Measurements from ENCODE around the gene CSGALNACT2.
A peak's percentile ranks its signal among the peaks of the same experiment; 100 is the strongest.

CSGALNACT2 gene

DNA sequence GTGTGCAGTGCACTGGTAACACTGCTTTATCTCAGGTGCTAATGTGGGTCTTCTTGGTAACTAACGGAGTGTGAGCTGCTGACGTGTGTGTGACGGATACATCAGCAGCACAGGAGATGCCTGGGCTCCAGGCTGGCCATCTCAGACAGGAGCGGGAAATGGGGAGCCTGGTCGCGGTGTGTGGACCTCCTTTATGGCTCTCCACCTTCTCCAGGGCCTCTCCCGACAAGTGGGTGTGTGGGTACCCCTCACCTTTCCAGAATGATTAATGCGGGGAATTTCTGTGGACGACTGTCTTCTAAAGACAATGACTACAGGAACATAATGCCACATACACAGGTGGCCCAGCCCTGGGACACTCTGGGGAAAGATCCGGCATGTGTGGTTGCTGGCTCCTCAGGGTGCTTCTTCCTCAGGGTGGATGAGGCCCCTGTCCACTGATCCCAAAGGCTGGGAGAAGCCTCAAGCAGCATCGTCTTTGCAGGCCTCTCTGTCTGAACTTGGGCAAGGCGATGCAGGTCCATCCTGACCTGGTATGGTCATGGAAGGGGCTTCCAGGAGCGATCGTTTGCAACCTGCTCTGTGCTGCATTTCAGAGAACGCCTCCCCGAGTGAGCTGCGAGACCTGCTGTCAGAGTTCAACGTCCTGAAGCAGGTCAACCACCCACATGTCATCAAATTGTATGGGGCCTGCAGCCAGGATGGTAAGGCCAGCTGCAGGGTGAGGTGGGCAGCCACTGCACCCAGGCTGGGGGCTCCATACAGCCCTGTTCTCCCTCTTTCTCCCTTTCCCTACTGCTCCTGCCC lies 20.3 kb upstream of the CSGALNACT2 start:
- no peak overlapping the region for H3K4me3 ChIP-seq (ENCODE audit: low read depth, low read length)
- no peak for DNase-seq (ENCODE audit: low read depth)
- TF ChIP-seq, protein P1, sequence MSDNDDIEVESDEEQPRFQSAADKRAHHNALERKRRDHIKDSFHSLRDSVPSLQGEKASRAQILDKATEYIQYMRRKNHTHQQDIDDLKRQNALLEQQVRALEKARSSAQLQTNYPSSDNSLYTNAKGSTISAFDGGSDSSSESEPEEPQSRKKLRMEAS (IDR thresholded peaks at IDR 0.05; ENCODE audit: low read depth, low read length): no peak
- TF ChIP-seq, protein P2, sequence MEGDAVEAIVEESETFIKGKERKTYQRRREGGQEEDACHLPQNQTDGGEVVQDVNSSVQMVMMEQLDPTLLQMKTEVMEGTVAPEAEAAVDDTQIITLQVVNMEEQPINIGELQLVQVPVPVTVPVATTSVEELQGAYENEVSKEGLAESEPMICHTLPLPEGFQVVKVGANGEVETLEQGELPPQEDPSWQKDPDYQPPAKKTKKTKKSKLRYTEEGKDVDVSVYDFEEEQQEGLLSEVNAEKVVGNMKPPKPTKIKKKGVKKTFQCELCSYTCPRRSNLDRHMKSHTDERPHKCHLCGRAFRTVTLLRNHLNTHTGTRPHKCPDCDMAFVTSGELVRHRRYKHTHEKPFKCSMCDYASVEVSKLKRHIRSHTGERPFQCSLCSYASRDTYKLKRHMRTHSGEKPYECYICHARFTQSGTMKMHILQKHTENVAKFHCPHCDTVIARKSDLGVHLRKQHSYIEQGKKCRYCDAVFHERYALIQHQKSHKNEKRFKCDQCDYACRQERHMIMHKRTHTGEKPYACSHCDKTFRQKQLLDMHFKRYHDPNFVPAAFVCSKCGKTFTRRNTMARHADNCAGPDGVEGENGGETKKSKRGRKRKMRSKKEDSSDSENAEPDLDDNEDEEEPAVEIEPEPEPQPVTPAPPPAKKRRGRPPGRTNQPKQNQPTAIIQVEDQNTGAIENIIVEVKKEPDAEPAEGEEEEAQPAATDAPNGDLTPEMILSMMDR (IDR thresholded peaks at IDR 0.05; ENCODE audit: low read depth, low read length): no peak
- no peak for TF ChIP-seq MYC (IDR thresholded peaks at IDR 0.05; ENCODE audit: low read depth, low read length)
- no peak for TF ChIP-seq POLR2A (IDR thresholded peaks at IDR 0.05; ENCODE audit: extremely low read depth, insufficient read length)

DNA sequence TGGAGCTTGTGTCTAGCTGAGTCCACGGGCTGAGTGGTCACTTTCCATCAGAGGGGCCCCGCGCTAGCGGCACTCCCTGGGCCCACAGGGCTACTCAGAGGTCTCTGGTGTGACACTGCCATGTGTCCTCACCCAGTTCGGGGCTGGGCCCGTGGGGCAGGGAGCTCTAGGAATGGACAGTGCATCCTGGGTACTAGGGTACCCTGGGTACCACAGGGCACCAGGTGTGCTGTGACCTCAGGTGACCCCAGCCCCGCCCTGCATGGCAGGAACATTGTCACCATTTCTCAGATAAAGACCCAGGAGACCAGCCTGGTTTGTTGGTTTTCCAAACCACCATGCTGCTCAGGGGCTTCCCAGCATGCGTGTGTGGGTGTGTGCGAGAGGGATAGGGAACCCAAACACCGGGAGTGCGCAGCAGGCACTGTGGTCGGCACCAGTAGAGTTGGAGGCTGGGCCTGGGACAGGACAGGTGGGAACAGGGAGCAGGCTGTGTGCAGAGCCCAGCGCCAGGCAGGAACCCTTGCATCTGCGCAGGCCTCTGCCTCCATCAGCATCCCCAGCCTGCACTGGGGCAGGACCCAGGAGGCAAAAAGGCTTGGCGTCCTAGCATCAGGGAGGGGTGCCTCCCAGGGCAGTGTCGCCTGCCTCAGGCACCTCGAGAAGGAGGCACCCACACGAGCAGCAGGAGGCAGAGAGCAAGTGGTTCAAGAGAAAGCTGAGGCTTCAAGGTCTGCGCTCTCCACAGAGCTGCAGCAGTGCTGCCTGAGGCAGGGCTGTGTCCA lies 19.4 kb upstream of the CSGALNACT2 start:
- no peak overlapping the region for H3K4me3 ChIP-seq (ENCODE audit: low read depth, low read length)
- TF ChIP-seq MYC (IDR thresholded peaks at IDR 0.05; ENCODE audit: low read depth, low read length) (no peak), POLR2A (IDR thresholded peaks at IDR 0.05; ENCODE audit: extremely low read depth, insufficient read length) (no peak)
- TF ChIP-seq, protein P2 (IDR thresholded peaks at IDR 0.05; ENCODE audit: low read depth, low read length): no peak
- TF ChIP-seq, protein P1 (IDR thresholded peaks at IDR 0.05; ENCODE audit: low read depth, low read length): no peak
- no peak for DNase-seq (ENCODE audit: low read depth)

DNA sequence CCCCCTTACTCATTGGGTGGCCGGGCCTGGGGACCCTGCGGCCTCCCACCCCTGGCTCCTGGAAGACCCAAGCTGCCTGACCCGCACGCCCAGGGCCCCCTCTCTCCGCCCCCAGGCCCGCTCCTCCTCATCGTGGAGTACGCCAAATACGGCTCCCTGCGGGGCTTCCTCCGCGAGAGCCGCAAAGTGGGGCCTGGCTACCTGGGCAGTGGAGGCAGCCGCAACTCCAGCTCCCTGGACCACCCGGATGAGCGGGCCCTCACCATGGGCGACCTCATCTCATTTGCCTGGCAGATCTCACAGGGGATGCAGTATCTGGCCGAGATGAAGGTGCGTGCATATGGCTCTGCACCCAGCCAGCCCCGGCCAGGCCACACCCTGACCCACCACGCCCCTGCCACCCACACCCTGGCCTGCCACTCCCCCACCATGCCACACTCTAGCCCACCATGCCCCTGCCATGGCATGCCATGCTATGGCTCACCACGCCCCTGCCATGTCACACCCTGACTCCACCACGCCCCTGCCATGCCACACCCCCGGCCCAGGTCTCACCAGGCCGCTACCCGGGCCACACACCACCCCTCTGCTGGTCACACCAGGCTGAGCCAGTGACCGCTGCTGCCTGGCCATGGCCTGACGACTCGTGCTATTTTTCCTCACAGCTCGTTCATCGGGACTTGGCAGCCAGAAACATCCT lies 18.7 kb upstream of the CSGALNACT2 start:
- no peak overlapping the region for H3K4me3 ChIP-seq (ENCODE audit: low read depth, low read length)
- TF ChIP-seq, protein P1 (IDR thresholded peaks at IDR 0.05; ENCODE audit: low read depth, low read length): no peak
- TF ChIP-seq MYC (IDR thresholded peaks at IDR 0.05; ENCODE audit: low read depth, low read length) (no peak), POLR2A (IDR thresholded peaks at IDR 0.05; ENCODE audit: extremely low read depth, insufficient read length) (no peak)
- TF ChIP-seq, protein P2 (IDR thresholded peaks at IDR 0.05; ENCODE audit: low read depth, low read length): no peak
- DNase-seq (ENCODE audit: low read depth): no peak

DNA sequence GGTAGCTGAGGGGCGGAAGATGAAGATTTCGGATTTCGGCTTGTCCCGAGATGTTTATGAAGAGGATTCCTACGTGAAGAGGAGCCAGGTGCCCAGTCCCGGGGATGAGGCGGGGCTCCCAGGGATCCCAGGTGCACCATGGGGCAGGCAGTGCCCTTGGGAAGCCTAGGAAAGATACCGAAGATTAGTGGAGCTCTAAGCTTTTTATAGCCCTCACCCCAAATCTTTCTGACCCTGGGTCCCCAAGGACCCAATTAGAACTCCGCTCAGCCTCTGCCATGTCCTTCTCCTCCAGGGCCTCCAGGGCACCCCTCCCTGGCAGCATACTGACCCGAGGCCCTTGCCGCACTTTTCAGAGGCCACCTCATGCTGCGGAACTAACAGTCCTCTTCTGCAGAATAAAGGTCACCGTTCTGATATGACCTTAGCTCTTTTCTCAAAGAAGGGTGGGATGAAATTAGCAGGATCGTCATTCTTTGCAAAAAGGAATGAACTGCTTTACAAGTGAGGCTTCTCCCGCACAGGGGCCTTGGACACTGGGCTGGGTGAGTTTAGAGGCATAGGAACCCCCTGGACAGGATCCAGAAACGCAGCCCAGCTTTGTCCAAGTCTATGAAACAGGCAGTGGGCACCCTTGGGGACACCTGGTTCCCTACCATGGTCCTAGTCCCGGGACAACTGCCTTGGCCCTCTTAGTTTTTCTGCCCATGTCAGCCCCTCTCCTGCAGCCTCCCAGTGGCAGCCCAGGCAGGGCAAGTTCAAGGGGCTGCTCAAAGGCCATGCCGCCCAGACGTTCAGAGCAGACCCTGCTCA lies 17.9 kb upstream of the CSGALNACT2 start:
- TF ChIP-seq, protein P1 (IDR thresholded peaks at IDR 0.05; ENCODE audit: low read depth, low read length): no peak
- TF ChIP-seq POLR2A (IDR thresholded peaks at IDR 0.05; ENCODE audit: extremely low read depth, insufficient read length) (no peak), MYC (IDR thresholded peaks at IDR 0.05; ENCODE audit: low read depth, low read length) (no peak)
- TF ChIP-seq, protein P2 (IDR thresholded peaks at IDR 0.05; ENCODE audit: low read depth, low read length): no peak
- H3K4me3 ChIP-seq (ENCODE audit: low read depth, low read length): no peak overlapping the region
- DNase-seq (ENCODE audit: low read depth): no peak

DNA sequence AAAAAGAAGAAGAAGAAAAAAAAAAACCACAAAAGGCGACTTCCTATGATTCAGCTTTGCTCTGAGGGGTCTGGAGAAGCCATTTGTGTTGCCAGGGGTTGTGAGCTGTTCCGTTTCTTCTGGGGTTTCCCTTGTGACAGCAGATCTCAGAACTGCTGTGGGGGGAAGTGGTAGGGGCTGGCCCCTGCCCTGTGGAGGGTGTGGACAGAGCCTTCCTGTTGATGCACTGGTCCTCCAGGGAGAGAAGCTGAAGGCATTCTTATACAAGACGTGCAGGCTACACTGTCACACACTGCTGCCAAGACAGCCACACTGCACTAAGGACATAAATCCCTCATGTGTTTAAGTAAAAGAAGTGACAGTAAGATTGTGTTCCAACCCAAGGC lies 17.3 kb upstream of the CSGALNACT2 start:
- DNase-seq (ENCODE audit: low read depth): peak; percentile 97
- H3K4me3 ChIP-seq (ENCODE audit: low read depth, low read length): no peak overlapping the region

More for the DNA sequence above, 17.3 kb upstream of the CSGALNACT2 start:
- TF ChIP-seq MYC (IDR thresholded peaks at IDR 0.05; ENCODE audit: low read depth, low read length): peak; percentile 59
- TF ChIP-seq, protein P2 (IDR thresholded peaks at IDR 0.05; ENCODE audit: low read depth, low read length): no peak
- TF ChIP-seq, protein P1 (IDR thresholded peaks at IDR 0.05; ENCODE audit: low read depth, low read length): peak; percentile 69

Data from NB4 (cell line).